GM19438 (cell line): ENCODE results near the gene HACD2.

Source experiments
- ATAC-seq: cut with Tn5 transposase; IDR thresholded peaks from one replicate; pipeline ENCODE4 v1.9.1; 2021; ENCODE audit warnings: low read depth; ENCODE audit not compliant: unreplicated experiment

HACD2 gene

DNA sequence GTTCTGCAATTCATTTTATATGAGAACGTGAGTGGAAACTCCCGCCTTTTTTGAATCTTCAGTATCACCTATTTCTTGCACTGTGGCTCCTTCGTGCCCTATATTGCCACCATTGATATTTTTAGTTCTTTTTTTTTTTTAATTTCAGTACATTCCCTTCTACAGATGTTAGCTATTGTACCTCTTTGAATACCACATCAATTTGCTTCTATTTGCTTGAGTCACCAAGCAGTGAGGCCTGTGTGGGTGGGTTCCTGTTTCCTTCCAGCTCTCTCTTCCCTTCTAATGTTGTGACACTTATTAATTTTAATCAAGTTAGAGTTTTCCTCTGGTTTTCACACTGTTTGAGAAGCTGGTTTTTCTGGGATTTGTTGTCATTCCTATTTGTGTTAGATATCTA lies 8.7 kb downstream of the HACD2 start:
- ATAC-seq = no peak

DNA sequence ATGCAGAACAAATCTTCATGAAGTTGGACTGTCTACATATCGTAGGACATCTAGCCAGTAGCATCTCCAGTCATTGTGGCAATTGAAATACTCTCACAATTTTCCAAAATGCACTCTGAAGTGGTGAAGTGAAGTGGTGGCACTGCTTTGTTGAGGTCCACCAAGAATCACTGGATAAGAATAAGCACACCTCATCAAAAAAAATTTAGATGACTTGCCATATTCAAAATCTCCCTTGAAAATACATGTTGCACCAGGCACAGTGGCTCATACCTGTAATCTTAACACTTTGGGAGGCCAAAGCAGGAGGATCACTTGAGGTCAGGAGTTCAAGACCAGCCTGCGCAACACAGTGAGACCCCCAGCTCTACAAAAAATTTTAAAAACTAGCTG lies 12.9 kb downstream of the HACD2 start:
- no peak for ATAC-seq

DNA sequence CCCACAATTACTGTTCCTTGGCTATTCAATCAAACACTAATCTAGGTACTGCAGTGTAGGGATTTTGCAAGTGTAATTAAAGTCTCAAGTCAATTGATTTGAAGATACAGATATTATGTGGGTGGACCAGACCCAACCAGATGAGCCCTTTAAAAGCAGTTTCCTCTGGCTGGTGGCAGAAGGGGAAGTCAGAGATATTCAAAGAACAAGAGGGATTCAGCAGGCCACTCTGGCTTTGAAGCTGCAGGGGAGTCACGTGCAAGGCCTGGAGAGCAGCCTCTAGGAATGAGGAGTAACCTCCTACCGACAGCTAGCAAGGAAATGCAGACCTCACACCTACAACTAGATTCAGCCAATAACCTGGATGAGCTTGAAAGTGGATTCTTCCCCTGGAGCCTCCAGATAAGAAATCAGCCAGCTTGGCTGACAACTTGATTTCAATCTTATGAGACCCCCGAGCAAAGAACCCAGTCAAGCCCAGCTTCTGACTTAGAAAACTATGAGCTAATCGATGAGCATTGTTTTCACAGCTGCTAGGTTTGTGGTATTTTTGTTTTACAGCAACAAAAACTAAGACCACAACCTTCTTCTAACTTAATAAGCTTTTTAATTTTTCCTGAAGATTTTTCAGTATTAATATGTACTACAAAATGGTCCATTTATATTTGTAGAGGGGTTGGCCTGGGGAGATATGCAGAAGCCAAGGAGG lies 13.4 kb downstream of the HACD2 start:
- ATAC-seq = no peak

- ATAC-seq = no peak
Measured at GRCh38 chr3:123568875-123569274, 16.0 kb downstream of the HACD2 start.

GRCh38 chr3:123568034-123568433 lies 16.8 kb downstream of the HACD2 start:
- no peak for ATAC-seq

GRCh38 chr3:123564056-123564455 lies 20.8 kb downstream of the HACD2 start:
- no peak for ATAC-seq

- ATAC-seq = no peak
Measured at GRCh38 chr3:123562547-123562946, 22.3 kb downstream of the HACD2 start.

- no peak for ATAC-seq
Measured at GRCh38 chr3:123561188-123561587, 23.7 kb downstream of the HACD2 start.

- no peak for ATAC-seq
Measured at GRCh38 chr3:123559040-123559861, 25.6 kb downstream of the HACD2 start.

GRCh38 chr3:123553536-123553935 lies 31.3 kb downstream of the HACD2 start:
- ATAC-seq = no peak

GRCh38 chr3:123552768-123553167 lies 32.1 kb downstream of the HACD2 start:
- no peak for ATAC-seq

- ATAC-seq = no peak
Measured at GRCh38 chr3:123552095-123552714, 32.6 kb downstream of the HACD2 start.

GRCh38 chr3:123547881-123548519 lies 36.9 kb downstream of the HACD2 start:
- no peak for ATAC-seq

DNA sequence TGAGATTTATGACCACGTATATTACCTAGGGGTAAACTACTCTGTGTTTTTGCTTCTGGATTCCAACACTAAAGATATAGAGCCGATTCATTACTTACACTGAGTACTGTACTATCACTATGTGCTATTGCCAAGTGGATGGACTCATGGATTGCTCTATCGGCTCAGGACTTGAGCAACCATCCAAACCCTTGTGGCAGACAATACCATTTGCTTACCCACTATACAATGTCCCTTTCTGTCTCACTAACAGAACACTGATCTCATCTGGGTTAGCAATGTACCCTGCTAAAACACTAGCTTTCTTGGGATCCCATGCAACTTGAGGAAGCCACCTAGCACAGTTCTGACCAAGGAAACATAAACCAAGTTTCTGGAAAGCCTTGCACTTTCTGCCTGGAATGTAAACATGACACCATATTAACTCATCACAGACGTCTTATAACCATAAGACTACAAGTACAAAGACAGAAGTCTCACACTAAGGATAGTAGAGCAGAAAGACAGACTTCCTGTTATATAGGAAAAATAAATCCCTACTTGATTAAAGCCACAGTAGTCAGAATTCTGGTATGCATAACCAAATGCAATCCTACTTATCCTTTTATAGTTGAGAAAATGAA lies 38.6 kb downstream of the HACD2 start:
- no peak for ATAC-seq

DNA sequence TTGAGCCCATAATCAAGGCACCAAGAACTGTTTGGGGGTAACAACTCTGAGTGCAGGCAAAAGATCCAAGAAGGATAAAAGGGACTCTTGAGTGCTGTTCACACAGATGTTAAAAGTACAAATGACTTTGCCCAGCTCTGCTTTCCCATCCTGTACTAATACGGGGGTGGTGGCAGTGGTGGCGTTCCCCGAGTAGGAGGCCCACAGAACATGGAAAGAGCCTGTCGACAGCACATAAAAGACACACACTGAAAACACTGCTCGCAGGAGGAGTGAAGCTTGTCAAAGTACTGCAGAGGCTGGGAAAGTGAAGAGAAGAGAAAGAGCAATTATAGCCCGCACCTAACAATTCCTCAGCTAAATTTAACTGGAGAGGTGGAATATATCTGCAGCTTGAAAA lies 40.9 kb downstream of the HACD2 start:
- no peak for ATAC-seq

GRCh38 chr3:123540285-123540684 lies 44.6 kb downstream of the HACD2 start:
- no peak for ATAC-seq

- ATAC-seq = no peak
Measured at GRCh38 chr3:123536153-123536895, 48.5 kb downstream of the HACD2 start.

DNA sequence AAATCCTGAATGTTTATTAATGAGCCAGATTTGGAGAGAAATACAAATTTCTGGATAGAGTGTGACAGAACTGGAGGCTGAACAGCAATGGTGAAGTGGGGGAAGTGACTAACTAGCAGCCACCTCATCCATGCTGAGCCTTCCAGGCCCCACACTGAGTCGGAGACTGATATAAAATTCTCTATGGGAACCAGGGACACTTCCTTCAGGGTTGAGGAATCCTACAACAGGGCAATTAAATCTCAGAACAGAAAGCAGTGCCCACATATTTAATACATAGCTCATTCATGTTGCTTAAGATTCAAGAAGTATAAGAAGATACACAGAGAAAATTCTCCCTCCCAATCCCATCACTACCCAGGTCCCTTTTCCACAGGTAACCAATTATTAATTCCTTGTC lies 49.3 kb downstream of the HACD2 start:
- ATAC-seq = no peak

GRCh38 chr3:123534264-123534663 lies 50.6 kb downstream of the HACD2 start:
- no peak for ATAC-seq

GRCh38 chr3:123533554-123534159 lies 51.2 kb downstream of the HACD2 start:
- no peak for ATAC-seq
